PC-9 (cell line): ENCODE results near the gene RIN1. TPM values are rescaled to one million over a fixed set of nuclear protein-coding genes. Genes with fewer than 3 reads are reported as not detected.

Source experiments
- BruUV-seq: library from RNA; stranded (reverse); fragments of 400-500 nt; replicated peaks from 2 replicates; lab custom pipeline; 2021; lab: Mats Ljungman, UMichigan
- CTCF ChIA-PET: fragments of 300-600 bp; sonication (Branson Sonifier 250); formaldehyde crosslinking; loops from one replicate; lab custom pipeline; 2022; ENCODE audit warnings: antibody characterized with exemption; lab: Charles Lee
- POLR2A ChIA-PET: fragments of 300-600 bp; sonication (Branson Sonifier 250); formaldehyde crosslinking; loops from one replicate; lab custom pipeline; 2022; ENCODE audit warnings: antibody characterized with exemption; ENCODE audit not compliant: unreplicated experiment; lab: Charles Lee
- DNase-seq, 2 experiments: peaks; one replicate each; pipeline versions ENCODE4 v3.0.0 to v3.0.0-alpha.2; 2015 to 2022; ENCODE audit warnings: mixed read lengths in 1 of 2
- H2AFZ ChIP-seq: fragments of 200-600 bp; sonication (generic); 2 replicates; pipeline ENCODE4 v1.8.1; 2017; ENCODE audit warnings: antibody characterized with exemption
- H3F3A ChIP-seq: fragments of 200-600 bp; sonication (generic); 2 replicates; pipeline ENCODE4 v1.8.1; 2017; ENCODE audit warnings: antibody characterized with exemption, mild to moderate bottlenecking, low read depth; ENCODE audit not compliant: insufficient read depth
- H3K27ac ChIP-seq: fragments of 200-600 bp; sonication (generic); 2 replicates; pipeline ENCODE4 v1.6.1; 2016; ENCODE audit warnings: mixed run types
- H3K27me3 ChIP-seq: fragments of 200-600 bp; sonication (generic); 2 replicates; pipeline ENCODE4 v1.6.1; 2016; ENCODE audit warnings: low read depth, mixed run types; ENCODE audit not compliant: insufficient read depth
- H3K36me3 ChIP-seq: fragments of 200-600 bp; sonication (generic); 2 replicates; pipeline ENCODE4 v1.6.1; 2016; ENCODE audit warnings: low read depth, mixed run types
- H3K4me1 ChIP-seq: fragments of 200-600 bp; sonication (generic); replicated peaks from 2 replicates; pipeline ENCODE4 v1.6.1; 2016; ENCODE audit warnings: mixed run types; ENCODE audit not compliant: insufficient read depth
- H3K4me2 ChIP-seq: fragments of 200-600 bp; sonication (generic); 2 replicates; pipeline ENCODE4 v1.6.1; 2017; ENCODE audit warnings: mixed run types
- H3K4me3 ChIP-seq: fragments of 200-600 bp; sonication (generic); 2 replicates; pipeline ENCODE4 v1.6.1; 2016; ENCODE audit warnings: mixed run types
- H3K79me2 ChIP-seq: fragments of 200-600 bp; sonication (generic); 2 replicates; pipeline ENCODE4 v1.6.1; 2017; ENCODE audit warnings: low read depth, mixed run types
- H3K9me2 ChIP-seq: fragments of 200-600 bp; sonication (generic); 2 replicates; pipeline ENCODE4 v1.8.1; 2017; ENCODE audit warnings: mild to moderate bottlenecking; ENCODE audit not compliant: insufficient read depth
- H3K9me3 ChIP-seq: fragments of 200-600 bp; sonication (generic); 2 replicates; pipeline ENCODE4 v1.8.1; 2016; ENCODE audit warnings: low read depth; ENCODE audit not compliant: insufficient read depth
- H4K20me1 ChIP-seq: fragments of 200-600 bp; sonication (generic); 2 replicates; pipeline ENCODE4 v1.8.1; 2017; ENCODE audit not compliant: insufficient read depth
- EZH2 ChIP-seq: fragments of 200-600 bp; sonication (generic); IDR thresholded peaks from 2 replicates; pipeline ENCODE4 v1.8.0; 2017; ENCODE audit warnings: antibody characterized with exemption, low read depth
- intact Hi-C: fragments of 100-400 bp; cut with micrococcal nuclease; formaldehyde crosslinking; loops from one replicate; pipeline ENCODE4 v1.10.0; 2022; ENCODE audit not compliant: unreplicated experiment
- total RNA-seq: library from RNA; stranded (reverse); gene quantifications from 2 replicates; pipeline ENCODE4 v1.2.3, GENCODE V29; 2021
- TF ChIP-seq, protein P1 (sequence below): fragments of 200-600 bp; sonication (generic); conservative IDR thresholded peaks from 2 replicates; pipeline ENCODE4 v1.6.1; 2017; ENCODE audit warnings: mixed run types, antibody characterized with exemption, mild to moderate bottlenecking, moderate library complexity

Gene RIN1
- total RNA-seq, 1 experiment from 2014 or later, result 15.5 TPM

- no peaks in the 10 kb centered on the region for H3K36me3 ChIP-seq
- CTCF ChIA-PET, result no interaction called here
- POLR2A ChIA-PET, result no interaction called here
- BruUV-seq, result no TSS peak
- peaks cover 10% of the 10 kb centered on the region; the same call in 1 of the 2 replicates for H3F3A ChIP-seq
- H3K27me3 ChIP-seq, result peaks cover 1% of the 10 kb centered on the region
- peaks cover 16% of the 10 kb centered on the region for H3K4me1 ChIP-seq
- no peak overlapping the region for H2AFZ ChIP-seq
- H4K20me1 ChIP-seq, result no peaks in the 10 kb centered on the region
- intact Hi-C loops, result loop anchor here (5.0 kb wide), 1 partner anchor 57 kb away; the partner anchor contains the start of gene SLC29A2
- TF ChIP-seq, protein P1, sequence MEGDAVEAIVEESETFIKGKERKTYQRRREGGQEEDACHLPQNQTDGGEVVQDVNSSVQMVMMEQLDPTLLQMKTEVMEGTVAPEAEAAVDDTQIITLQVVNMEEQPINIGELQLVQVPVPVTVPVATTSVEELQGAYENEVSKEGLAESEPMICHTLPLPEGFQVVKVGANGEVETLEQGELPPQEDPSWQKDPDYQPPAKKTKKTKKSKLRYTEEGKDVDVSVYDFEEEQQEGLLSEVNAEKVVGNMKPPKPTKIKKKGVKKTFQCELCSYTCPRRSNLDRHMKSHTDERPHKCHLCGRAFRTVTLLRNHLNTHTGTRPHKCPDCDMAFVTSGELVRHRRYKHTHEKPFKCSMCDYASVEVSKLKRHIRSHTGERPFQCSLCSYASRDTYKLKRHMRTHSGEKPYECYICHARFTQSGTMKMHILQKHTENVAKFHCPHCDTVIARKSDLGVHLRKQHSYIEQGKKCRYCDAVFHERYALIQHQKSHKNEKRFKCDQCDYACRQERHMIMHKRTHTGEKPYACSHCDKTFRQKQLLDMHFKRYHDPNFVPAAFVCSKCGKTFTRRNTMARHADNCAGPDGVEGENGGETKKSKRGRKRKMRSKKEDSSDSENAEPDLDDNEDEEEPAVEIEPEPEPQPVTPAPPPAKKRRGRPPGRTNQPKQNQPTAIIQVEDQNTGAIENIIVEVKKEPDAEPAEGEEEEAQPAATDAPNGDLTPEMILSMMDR, result no peak
- no peak for TF ChIP-seq EZH2
- H3K4me3 ChIP-seq, result no peak overlapping the region
- no peak for DNase-seq
- no peak overlapping the region for H3K4me2 ChIP-seq
- H3K79me2 ChIP-seq, result no peaks in the 10 kb centered on the region
- H3K27ac ChIP-seq, result no peak overlapping the region
- peaks cover 8% of the 10 kb centered on the region; the same call in 1 of the 2 replicates for H3K9me3 ChIP-seq
- H3K9me2 ChIP-seq, result no peaks in the 10 kb centered on the region
Observed at GRCh38 chr11:66314561-66315497, 21.4 kb downstream of the RIN1 start.

- POLR2A ChIA-PET, result no interaction called here
- H3K4me2 ChIP-seq, result no peak overlapping the region
- CTCF ChIA-PET, result no interaction called here
- H2AFZ ChIP-seq, result no peak overlapping the region
- no peaks in the 10 kb centered on the region for H4K20me1 ChIP-seq
- H3F3A ChIP-seq, result peaks cover 10% of the 10 kb centered on the region; the same call in 1 of the 2 replicates
- no TSS peak for BruUV-seq
- no peaks in the 10 kb centered on the region for H3K79me2 ChIP-seq
- peaks cover 16% of the 10 kb centered on the region for H3K4me1 ChIP-seq
- peaks cover 8% of the 10 kb centered on the region for H3K27me3 ChIP-seq
- H3K9me2 ChIP-seq, result no peaks in the 10 kb centered on the region
- no peak overlapping the region for H3K27ac ChIP-seq
- no peak for DNase-seq
- H3K9me3 ChIP-seq, result 0 out of 2 replicates have a peak, but pooled peaks cover 1% of the 10 kb centered on the region
- no peak for TF ChIP-seq EZH2
- no peaks in the 10 kb centered on the region for H3K36me3 ChIP-seq
- no peak overlapping the region for H3K4me3 ChIP-seq
- intact Hi-C loops, result loop anchor here (5.0 kb wide), 1 partner anchor 58 kb away; the partner anchor contains the start of gene SLC29A2
Observed at GRCh38 chr11:66314186-66314501, 22.1 kb downstream of the RIN1 start.

DNA sequence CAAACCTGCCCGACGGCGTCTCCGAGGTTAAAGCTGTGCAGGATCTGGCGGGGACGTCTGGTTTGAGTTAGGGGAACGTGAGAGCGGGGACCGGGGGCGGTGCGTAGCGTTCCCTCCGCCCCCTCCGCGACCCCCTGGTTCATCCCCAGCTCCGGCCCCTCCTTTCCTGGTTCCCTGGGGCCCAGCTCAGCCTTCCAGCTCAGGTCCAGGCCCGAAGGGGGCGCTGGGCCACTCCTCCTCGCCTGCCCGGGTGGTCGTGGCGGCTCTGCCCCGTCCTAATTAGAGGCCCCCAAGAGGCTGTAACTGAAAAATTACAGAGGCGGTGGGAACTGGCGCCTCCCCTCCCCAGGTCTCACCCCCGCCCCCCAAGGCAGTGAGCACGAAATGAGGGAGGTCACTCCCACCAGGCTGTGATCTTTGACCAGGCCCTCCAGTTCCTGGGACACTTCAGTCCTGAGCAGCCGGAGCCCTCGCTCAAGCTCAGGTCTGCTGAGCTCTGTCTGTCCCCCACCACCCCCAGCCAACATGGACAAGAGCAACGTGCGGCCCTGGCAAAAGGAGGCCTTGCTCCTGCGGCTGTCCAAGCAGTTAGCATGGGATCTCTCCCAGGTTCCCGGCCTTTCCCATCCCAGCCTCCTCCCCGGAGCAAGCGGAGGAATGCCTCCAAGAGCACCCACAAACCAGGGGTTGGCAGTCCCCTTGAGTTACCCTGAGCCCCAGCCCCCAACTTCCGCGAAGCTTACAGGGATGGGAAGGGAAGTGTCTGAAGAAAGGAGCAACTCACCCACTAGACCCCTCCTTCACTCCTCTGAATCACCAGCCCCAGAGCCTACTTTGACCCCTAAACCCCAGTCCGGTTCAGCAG lies 22.7 kb downstream of the RIN1 start:
- Histone ChIP-seq H3K9me2 (no peaks in the 10 kb centered on the region), H4K20me1 (no peaks in the 10 kb centered on the region), H3K79me2 (no peaks in the 10 kb centered on the region), H3K4me3 (peak overlapping the region; percentile 52; the same call in 1 of the 2 replicates), H3F3A (peaks cover 10% of the 10 kb centered on the region; the same call in 1 of the 2 replicates), H2AFZ (peak overlapping the region; percentile 83), H3K4me2 (peak overlapping the region; percentile 75), H3K9me3 (no peaks in the 10 kb centered on the region), H3K27me3 (peaks cover 9% of the 10 kb centered on the region), H3K36me3 (no peaks in the 10 kb centered on the region), H3K27ac (no peak overlapping the region), H3K4me1 (peaks cover 15% of the 10 kb centered on the region)
- ChIA-PET CTCF (interaction anchor here (1.0 to 2.9 kb wide), 8 partner anchors 14 to 365 kb away, joined by 3 to 30 read pairs (median 5); partner anchors contain the start of genes BRMS1, MRPL11, RBM4B and RIN1), POLR2A (interaction anchor here (0.6 to 1.6 kb wide), 9 partner anchors 17 to 1094 kb away, joined by 3 to 46 read pairs (median 6); partner anchors contain the start of genes RIN1 and YIF1A)
- TSS peak; percentile 81 for BruUV-seq
- intact Hi-C loops, result loop anchor here (5.0 kb wide), 1 partner anchor 59 kb away; the partner anchor contains the start of gene SLC29A2
- TF ChIP-seq EZH2, result no peak
- no peak for DNase-seq
